ENCODE results near the gene PTPDC1.

DNA sequence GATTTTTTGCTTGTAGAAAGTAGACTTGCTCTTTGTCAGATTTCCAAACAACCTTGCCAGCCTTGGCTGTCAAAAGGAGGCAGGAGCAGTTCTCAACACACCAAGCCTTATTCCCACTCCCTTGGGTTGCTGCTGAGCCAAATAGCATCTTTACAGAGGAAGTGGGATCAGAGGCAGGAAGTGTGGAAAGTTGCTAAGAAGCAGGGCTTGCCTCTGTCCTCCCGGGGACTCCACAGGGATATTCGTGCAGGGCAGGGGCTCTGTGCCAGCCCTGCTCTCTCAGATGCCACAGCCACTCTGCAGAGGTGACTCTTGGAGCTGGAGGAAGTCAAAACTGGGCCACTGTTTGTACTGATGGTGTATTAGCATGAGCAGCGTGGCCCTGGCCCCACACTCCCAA is 24.3 kb downstream of the PTPDC1 start:
- TF ChIP-seq, protein P1, sequence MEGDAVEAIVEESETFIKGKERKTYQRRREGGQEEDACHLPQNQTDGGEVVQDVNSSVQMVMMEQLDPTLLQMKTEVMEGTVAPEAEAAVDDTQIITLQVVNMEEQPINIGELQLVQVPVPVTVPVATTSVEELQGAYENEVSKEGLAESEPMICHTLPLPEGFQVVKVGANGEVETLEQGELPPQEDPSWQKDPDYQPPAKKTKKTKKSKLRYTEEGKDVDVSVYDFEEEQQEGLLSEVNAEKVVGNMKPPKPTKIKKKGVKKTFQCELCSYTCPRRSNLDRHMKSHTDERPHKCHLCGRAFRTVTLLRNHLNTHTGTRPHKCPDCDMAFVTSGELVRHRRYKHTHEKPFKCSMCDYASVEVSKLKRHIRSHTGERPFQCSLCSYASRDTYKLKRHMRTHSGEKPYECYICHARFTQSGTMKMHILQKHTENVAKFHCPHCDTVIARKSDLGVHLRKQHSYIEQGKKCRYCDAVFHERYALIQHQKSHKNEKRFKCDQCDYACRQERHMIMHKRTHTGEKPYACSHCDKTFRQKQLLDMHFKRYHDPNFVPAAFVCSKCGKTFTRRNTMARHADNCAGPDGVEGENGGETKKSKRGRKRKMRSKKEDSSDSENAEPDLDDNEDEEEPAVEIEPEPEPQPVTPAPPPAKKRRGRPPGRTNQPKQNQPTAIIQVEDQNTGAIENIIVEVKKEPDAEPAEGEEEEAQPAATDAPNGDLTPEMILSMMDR (IDR thresholded peaks at IDR 0.05) = no peak
- no peak for TF ChIP-seq EZH2 (IDR thresholded peaks at IDR 0.05)
- TF ChIP-seq EZH2phosphoT487 (IDR thresholded peaks at IDR 0.05) = no peak
